A549 treated with AZD2906 at 1 μM for 4 hours (cell line): ENCODE measurements around the gene GPN3. TPM values are rescaled to one million over a fixed set of nuclear protein-coding genes. Genes with fewer than 3 reads are reported as not detected.

ENCODE experiments used
- total RNA-seq: library from RNA; stranded (reverse); fragments of 200-300 nt; extraction: Qiagen RNA extraction; gene quantifications from 5 replicates; pipeline ENCODE4 v1.2.3, GENCODE V29; 2022

GPN3 gene
- 31.7 to 35.7 TPM (median 32.1 TPM) in 5 replicates for total RNA-seq

DNA sequence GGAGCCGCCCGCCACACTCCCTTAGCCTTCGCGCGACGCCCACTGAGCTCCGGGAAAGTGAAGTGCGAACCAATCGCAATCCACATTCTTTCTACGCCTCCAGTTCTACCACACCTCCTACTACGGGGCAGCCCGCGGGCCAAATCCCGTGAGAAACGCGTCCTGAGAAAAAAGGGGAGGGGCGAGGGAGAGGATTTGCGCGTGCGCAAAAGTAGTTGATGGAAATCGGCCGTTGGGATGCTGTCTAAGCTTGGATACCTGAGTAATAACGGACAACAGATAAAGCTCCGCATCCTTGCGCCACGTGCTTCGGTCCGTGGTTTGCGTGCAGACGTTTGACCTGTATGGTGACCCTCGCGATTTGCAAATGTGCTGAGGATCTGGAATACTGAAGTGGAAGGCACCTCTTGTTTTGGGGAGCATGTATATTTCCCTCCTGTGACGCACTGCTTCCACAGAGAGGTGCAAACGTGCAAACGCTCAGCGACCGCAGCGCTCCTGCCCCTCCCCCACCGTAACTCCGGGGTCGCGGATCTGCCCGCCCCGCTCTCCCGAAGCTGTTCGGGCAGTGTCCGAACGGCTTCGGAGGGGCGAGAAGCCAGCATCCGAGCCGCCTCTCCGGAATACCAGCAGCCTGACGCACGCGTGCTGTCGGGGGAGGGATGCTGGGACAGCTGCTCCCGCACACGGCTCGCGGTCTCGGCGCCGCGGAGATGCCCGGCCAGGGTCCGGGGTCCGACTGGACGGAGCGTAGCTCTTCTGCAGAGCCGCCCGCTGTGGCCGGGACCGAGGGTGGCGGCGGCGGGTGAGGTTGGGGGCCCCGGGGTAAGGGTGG, at the start of gene GPN3, which contains the start of gene FAM216A:
Gene GPN3, minus strand, starts transcription at position 44 of the 835 bp plus-strand sequence. CDS start 54 bp downstream, outside the sequence.
Gene FAM216A, plus strand, starts transcription at position 632 of the 835 bp plus-strand sequence. Its CDS starts 31 bp downstream, at position 663.

DNA sequence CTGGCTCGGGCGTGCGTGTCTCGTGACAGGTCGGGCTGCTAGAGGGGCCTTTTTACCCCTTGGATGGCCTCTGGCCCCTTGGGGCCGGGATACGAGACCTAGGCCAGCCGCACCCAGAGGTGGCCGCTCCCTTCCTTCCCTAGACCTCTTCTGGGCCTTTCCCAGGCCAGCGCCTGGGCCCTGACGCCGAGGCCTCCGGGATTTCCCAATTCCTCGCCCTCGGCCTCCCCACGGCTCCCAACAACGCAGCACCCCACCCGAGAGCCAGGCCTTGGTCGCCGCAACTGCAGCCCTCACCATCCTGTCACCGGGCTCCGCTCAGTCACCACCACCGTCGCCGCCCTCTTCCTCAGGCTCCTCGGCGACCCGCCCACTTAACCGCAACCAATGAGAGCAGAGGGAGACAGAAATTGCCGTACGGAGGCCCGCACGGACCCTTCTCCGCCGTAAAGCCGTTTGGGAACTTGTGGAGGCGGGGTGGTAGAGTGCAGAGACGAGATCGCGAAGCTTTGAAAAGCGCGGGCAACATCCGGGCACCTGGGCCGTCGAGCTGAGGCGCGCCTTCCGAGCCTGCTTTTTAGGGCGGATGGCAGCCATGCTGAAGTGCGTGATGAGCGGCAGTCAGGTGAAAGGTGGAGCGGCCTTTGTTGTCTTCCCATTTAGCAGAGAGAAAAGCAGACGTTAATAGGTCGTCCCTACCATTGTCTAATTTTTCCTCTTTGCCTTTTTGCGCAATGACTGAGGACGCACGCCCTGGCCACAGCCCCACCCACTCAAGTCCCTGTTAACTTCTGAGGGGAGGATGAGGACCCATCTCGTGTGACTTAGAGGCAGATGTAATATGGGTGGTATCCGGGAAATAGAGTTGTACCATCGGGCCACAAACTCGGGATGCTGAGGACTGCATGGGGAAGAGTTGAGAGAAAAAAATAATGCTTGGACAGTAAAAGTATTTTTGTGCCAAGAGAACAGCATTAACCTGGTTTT, 34.0 kb upstream of the GPN3 start, which contains the start of the genes RAD9B and VPS29:
Gene RAD9B, plus strand, starts transcription at position 580 of the 987 bp plus-strand sequence. Its CDS starts 7 bp downstream, at position 587.
Gene VPS29, minus strand, starts transcription at position 360 of the 987 bp plus-strand sequence. Its CDS starts 60 bp downstream, at position 300.

GRCh38 chr12:110449799-110450497, 18.1 kb downstream of the GPN3 start, which contains the start of gene ARPC3:
TSS of gene ARPC3 (minus strand) at chr12:110450337. CDS start at chr12:110450260, 77 bp downstream.

GRCh38 chr12:110403146-110403975, 64.7 kb downstream of the GPN3 start, which contains the start of gene ANAPC7:
TSS of gene ANAPC7 (minus strand) at chr12:110403708. CDS start at chr12:110403627, 81 bp downstream.

Other genes starting within 250 kb of the GPN3 start
- gene ATP2A2, start 187.0 kb downstream of the GPN3 start, total RNA-seq = 232 to 280 TPM (median 270 TPM) in 5 replicates
- 46.4 to 54.7 TPM (median 49.7 TPM) in 5 replicates for gene ANAPC7, start 64.5 kb downstream of the GPN3 start, total RNA-seq
- 433 to 773 TPM (median 446 TPM) in 5 replicates for gene ARPC3, start 17.9 kb downstream of the GPN3 start, total RNA-seq
- gene FAM216A, start 588 bp upstream of the GPN3 start, total RNA-seq = 17.5 to 20.1 TPM (median 18.4 TPM) in 5 replicates
- gene VPS29, start 33.9 kb upstream of the GPN3 start, total RNA-seq = 143 to 164 TPM (median 156 TPM) in 5 replicates
- 0.22 to 0.32 TPM (median 0.26 TPM) in 5 replicates for gene RAD9B, start 34.1 kb upstream of the GPN3 start, total RNA-seq
- 29.0 to 33.6 TPM (median 32.0 TPM) in 5 replicates for gene PPTC7, start 115.1 kb upstream of the GPN3 start, total RNA-seq
- gene TCTN1, start 145.9 kb upstream of the GPN3 start, total RNA-seq = 27.1 to 32.8 TPM (median 31.6 TPM) in 5 replicates
- 0.40 to 0.86 TPM (median 0.72 TPM) in 5 replicates for gene HVCN1, start 220.9 kb upstream of the GPN3 start, total RNA-seq